COLO668 (cell line): Measurements from ENCODE around the gene ZNF646.

Experiments used
- DNase-seq: peaks from one replicate; lab custom pipeline; 2025; ENCODE audit not compliant: unreplicated experiment; lab: John Stamatoyannopoulos, UW

Gene ZNF646, protein sequence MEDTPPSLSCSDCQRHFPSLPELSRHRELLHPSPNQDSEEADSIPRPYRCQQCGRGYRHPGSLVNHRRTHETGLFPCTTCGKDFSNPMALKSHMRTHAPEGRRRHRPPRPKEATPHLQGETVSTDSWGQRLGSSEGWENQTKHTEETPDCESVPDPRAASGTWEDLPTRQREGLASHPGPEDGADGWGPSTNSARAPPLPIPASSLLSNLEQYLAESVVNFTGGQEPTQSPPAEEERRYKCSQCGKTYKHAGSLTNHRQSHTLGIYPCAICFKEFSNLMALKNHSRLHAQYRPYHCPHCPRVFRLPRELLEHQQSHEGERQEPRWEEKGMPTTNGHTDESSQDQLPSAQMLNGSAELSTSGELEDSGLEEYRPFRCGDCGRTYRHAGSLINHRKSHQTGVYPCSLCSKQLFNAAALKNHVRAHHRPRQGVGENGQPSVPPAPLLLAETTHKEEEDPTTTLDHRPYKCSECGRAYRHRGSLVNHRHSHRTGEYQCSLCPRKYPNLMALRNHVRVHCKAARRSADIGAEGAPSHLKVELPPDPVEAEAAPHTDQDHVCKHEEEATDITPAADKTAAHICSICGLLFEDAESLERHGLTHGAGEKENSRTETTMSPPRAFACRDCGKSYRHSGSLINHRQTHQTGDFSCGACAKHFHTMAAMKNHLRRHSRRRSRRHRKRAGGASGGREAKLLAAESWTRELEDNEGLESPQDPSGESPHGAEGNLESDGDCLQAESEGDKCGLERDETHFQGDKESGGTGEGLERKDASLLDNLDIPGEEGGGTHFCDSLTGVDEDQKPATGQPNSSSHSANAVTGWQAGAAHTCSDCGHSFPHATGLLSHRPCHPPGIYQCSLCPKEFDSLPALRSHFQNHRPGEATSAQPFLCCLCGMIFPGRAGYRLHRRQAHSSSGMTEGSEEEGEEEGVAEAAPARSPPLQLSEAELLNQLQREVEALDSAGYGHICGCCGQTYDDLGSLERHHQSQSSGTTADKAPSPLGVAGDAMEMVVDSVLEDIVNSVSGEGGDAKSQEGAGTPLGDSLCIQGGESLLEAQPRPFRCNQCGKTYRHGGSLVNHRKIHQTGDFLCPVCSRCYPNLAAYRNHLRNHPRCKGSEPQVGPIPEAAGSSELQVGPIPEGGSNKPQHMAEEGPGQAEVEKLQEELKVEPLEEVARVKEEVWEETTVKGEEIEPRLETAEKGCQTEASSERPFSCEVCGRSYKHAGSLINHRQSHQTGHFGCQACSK (N-terminal part only)

DNA sequence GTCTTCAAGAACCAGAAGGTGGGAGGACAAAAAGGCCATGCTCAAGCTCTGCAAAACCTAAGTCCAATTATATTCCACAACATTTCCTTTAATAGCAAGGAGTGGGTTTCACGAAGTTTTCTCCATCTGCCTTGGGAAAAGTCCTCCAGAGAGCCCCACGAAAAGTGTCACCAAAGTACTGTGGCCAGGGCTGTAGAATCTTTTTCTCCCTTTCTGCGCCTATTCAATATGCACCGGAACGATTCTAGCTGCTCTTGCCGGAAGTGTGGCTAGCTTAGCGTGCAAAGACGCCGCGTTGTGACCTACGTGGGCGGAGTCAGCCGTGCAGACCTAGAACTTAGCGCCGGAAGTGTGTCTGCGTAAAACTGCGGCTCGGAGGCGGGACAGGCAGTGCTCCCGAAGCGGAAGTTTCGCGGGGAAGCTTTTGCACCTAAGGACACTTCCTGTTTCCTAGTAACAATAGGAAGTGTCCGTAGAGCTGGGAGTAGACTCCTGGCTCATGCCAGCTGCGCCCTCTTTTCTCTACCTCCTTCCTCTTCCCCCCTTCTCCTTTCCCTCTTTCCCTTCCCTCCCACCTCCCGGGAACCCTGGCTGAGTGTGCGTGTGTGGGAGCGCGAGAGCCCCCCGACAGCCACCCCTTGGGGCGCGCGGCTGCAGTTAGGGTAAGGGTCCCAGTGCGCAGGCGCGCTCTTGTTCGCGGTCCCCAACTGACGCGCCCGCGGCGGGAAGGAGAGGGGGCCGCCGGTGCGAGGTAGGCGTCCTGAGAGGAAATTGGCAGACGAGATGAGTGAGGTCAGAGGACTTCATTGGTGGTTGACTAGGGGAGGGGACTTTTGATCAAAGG is at the start of gene ZNF646, which contains the start of gene ZNF668:
ZNF646 (plus strand) TSS at position 453 of the 844 bp plus-strand sequence. CDS start 1,903 bp downstream, outside the sequence.
ZNF668 (minus strand) TSS at position 271 of the 844 bp plus-strand sequence. CDS start 9,781 bp downstream, outside the sequence.
- peak; percentile 98 for DNase-seq

DNA sequence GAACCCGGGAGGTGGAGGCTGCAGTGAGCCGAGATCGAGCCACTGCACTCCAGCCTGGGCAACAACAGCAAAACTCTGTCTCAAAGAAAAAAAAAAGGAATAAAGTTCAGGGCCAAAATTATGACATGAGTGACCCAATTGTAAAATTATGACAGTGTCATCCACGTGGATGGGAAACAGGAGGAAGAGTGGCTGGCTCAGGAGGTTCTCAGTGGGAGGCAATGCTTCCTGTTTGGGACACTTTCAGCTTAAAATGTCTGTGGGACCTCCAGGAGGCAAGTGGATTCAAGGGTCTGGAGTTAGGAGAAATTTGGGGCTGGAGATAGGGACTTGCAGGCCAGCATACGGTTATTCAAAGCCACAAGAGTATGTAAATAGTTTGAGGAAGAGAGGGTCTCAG is 48.9 kb upstream of the ZNF646 start:
- DNase-seq: no peak

DNA sequence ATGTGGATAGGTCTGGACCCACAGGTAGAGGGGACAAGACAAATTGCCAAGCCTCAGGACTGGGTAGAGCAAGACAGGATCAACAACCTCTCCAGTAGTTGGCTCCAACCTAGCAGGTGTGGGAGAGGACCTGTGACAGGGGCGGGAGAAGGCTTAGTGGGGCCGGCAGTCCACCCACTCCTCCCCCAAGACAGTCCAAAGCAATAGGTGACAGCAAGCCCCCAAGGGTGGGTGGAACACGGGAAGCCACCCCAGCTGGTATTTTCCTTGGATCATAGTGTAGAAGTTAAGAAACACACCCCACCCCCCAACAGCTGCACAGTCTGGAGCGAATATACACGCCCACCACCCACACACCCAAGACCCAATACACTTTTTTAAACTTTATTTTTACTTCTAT is 45.0 kb upstream of the ZNF646 start:
- DNase-seq: no peak

GRCh38 chr16:31031276-31031675 is 42.9 kb upstream of the ZNF646 start:
- no peak for DNase-seq

- DNase-seq: peak; percentile 96
Measured at GRCh38 chr16:31032736-31033708, 41.2 kb upstream of the ZNF646 start, which contains the start of gene STX4. TSS of gene STX4 (plus strand) at chr16:31033558. CDS start at chr16:31033806, 248 bp downstream.

DNA sequence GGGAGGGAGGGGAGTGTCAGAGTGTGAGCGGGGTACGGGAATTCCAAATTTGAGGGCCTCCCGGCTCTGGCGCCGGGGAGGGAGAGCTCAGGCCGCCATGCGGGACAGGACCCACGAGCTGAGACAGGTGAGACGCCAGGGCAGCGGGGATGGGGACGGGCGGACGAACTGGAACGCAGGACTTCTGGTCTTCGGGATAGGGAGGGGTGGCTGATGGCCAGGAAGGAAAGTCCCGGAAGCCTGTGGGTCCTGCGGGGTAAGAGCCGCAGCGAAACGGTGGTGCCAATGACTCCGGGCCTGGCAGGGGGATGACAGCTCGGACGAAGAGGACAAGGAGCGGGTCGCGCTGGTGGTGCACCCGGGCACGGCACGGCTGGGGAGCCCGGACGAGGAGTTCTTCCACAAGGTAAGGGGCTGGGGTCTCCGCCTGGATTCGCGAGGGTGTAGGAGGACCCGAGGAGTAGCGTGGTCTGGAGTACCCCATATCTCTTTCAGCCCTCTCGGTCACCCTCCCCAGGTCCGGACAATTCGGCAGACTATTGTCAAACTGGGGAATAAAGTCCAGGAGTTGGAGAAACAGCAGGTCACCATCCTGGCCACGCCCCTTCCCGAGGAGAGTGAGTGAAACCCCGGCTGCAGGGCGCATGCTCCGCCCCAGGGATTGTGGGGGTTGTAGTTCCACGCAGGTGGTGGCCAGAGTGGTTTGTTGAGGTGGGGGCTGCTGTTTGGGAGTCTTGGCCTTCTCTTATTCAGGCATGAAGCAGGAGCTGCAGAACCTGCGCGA is 40.3 kb upstream of the ZNF646 start:
- DNase-seq: peak; percentile 87

DNA sequence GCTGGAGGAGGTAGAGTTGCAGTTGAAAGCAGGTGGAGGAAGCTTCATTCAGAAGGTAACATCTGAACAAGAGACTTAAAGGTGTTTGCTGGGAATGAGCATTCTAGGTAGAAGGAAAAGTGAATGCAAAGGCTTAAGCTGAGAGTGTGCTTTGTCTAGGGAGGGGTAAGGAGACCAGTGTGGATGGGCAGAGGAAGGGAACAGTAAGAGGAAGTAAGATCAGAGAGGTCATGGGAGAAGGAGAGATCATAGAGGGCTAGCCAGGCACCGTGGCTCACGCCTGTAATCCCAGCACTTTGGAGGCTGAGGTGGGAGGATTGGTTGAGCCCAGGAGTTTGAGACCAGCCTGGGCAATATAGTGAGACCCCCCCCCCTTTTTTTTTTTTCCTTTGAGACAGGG is 37.5 kb upstream of the ZNF646 start:
- no peak for DNase-seq

- no peak for DNase-seq
Measured at GRCh38 chr16:31038993-31039392, 35.2 kb upstream of the ZNF646 start.

DNA sequence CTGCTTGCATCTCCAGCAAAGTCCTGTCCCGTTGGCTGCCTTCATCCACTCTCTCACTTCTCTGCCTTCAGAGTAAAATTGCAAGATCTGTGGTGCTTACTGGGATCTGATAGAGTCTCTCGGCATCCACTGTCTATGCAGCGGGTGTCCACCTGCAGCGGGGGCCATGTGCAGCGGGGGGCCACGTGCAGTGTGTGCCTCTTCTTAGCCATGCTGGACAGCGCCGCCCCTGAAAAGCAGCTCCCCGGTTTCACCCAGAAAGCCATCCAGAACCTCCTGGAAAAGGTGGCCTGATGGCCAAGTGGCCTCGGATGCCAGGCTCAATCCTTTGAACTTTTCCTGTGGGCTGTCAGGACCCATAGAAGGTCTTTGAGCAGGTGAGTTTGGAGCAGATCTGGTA is 31.4 kb upstream of the ZNF646 start:
- no peak for DNase-seq

- no peak for DNase-seq
Measured at GRCh38 chr16:31043352-31043751, 30.9 kb upstream of the ZNF646 start.

GRCh38 chr16:31043898-31044481 is 30.2 kb upstream of the ZNF646 start:
- DNase-seq: no peak

- no peak for DNase-seq
Measured at GRCh38 chr16:31050280-31051030, 23.8 kb upstream of the ZNF646 start.

- peak; percentile 2 for DNase-seq
Measured at GRCh38 chr16:31052114-31052513, 22.1 kb upstream of the ZNF646 start.

- no peak for DNase-seq
Measured at GRCh38 chr16:31055613-31056012, 18.6 kb upstream of the ZNF646 start.

DNA sequence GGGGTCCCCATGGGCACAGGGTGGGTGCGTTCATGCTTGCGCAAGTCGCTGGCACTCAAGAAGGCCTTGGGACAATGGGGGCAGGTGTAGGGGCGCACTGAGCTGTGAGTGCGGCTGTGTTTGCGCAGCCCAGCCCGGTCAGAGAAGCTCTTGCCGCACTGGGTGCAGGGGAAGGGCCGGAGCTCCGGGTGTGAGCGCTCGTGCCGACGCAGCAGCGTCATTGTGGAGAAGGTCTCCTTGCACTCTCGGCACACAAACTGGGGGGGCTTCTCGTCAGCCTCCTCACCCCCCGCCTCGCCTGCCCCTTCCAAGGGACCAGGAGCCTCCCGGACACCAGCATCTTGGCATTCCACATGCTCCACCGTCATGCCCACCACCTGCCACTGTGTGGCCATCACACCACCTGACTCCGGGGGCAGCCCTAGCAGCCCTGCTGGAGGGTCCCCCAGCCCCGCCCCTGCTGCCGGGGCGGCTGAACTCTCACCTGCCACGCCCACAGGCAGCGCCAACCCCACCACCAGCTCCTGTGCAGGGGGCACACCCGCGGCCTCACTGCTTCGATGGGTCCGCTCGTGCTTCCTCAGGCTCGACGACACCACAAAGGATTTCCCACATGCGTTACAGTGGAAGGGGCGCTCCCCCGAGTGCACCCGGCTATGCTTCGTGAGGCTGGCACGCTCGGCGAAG is 13.0 kb upstream of the ZNF646 start:
- DNase-seq: no peak

DNA sequence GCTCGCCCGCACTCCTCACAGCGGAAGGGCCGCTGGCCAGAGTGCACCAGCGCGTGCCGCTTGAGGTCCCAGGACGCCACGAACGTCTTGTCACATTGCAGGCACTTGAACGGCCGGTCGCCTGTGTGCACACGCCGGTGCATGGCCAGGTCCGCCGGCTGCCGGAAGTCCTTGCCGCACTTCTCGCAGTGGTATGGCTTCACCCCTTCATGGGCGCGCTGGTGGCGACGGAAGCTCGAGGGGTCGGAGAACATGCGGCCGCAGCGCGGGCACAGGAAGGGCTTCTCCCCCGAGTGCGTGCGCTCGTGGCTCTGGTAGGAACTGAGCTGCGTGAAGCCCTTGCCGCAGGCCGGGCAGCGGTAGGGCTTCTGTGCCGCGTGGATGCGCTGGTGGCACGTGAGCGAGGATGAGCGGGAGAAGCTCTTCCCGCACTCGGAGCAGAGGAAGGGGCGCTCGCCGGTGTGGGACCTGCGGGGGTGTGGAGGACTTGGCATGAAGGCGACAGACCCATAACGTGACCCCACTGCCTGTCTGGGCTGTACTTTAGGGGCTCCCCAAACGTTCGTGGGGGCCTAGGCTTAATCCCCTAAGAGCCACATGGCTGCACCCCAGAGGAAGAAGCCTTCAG is 12.3 kb upstream of the ZNF646 start:
- DNase-seq: no peak
